Stimulated activated CD4-positive, alpha-beta T cell treated with anti-CD3 and anti-CD28 coated beads, Interleukin-15, amount 100 ng/mL, for 24 hours (primary cell): ENCODE results near the gene PTPDC1.

ENCODE experiments used
- DNase-seq: peaks from one replicate; pipeline ENCODE4 v3.0.0-alpha.2; 2020

PTPDC1 gene, protein sequence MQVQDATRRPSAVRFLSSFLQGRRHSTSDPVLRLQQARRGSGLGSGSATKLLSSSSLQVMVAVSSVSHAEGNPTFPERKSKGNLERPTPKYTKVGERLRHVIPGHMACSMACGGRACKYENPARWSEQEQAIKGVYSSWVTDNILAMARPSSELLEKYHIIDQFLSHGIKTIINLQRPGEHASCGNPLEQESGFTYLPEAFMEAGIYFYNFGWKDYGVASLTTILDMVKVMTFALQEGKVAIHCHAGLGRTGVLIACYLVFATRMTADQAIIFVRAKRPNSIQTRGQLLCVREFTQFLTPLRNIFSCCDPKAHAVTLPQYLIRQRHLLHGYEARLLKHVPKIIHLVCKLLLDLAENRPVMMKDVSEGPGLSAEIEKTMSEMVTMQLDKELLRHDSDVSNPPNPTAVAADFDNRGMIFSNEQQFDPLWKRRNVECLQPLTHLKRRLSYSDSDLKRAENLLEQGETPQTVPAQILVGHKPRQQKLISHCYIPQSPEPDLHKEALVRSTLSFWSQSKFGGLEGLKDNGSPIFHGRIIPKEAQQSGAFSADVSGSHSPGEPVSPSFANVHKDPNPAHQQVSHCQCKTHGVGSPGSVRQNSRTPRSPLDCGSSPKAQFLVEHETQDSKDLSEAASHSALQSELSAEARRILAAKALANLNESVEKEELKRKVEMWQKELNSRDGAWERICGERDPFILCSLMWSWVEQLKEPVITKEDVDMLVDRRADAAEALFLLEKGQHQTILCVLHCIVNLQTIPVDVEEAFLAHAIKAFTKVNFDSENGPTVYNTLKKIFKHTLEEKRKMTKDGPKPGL

GRCh38 chr9:94084314-94084713, at the start of gene PTPDC1:
TSS of gene PTPDC1 (plus strand) at chr9:94084464. CDS start at chr9:94084531, 67 bp downstream.
- no peak for DNase-seq

GRCh38 chr9:94034511-94034910, 49.8 kb upstream of the PTPDC1 start:
- DNase-seq: no peak

DNA sequence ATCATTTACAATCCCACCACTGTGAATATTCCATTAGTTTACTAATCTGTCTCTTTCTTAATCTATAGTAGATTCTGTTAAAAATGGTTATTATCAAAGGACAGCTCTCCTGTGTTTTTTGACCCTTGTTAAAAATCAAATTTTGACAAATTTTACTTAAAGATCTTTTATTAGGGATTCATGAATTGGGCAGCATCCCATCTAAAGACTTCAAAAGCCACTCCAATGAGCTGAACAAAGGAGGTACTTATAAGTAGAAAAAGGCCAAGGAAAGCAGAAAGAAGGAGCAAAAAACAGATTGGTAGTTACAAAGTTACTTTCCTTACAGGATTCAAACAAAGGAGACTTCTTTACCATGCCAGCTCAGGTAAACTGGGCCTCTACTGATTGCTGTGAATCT, 44.5 kb upstream of the PTPDC1 start:
- DNase-seq: no peak

DNA sequence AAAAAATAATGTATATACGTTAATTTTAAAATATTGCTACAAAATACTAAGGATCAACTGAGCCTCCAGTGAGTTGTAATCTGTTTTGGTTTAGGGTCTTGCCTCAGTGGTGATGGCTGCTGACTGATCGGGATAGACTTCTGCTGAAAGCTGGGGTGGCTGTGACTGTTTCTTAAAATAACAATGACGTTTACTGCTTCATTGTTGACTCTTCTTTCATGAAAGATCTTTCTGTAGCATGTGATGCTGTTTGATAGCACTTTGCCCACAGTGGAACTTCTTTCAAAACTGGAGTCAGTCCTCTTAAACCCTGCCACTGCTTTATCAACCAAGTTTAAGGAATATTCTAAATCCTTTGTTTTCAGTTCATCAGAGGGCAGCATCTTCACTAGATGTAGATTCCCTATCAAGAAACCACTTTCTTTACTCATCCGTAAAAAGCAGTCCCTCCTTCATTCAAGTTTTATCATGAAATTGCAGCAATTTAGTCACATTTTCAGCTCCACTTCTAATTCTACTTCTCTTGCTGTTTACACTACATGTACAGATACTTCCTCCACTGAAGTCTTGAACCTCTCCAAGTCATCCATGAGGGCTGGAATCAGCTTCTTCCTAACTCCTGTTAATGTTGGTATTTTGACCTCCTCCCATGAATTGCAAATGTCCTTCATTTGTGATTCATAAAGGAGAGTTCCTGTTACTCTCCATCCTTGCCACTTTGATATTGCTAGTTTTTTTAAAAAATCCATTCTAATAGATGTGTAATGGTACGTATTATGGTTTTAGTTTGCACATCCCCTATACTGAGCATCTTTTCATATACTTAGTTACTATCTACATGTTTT, 41.5 kb upstream of the PTPDC1 start:
- no peak for DNase-seq

GRCh38 chr9:94054716-94055115, 29.5 kb upstream of the PTPDC1 start:
- DNase-seq: no peak

DNA sequence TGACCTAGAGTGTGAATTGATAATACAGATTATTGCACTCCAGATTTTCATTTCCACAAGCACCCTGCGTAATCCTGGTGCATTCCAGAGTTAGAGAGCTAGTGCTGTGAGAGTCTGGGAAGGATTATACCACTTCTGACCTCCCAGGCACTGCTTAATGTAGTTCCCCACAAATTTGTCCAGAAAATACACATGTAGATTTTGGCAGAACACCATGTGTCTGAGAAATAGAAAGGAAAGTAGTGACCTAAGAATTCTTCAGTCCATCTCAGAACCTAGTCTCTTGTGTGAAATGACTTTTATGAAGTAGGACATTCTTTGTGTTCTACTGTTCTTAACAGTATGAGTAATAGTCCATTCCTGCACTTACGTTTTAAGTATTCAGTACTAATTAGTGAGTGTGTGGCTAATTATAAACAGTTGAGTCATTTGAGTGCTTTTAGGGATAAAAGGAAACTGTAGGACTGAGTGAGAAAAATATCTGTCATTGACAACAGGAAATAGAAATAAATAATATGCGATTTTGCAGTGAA, 27.8 kb upstream of the PTPDC1 start:
- DNase-seq: no peak

- no peak for DNase-seq
Measured at GRCh38 chr9:94057918-94058317, 26.3 kb upstream of the PTPDC1 start.

DNA sequence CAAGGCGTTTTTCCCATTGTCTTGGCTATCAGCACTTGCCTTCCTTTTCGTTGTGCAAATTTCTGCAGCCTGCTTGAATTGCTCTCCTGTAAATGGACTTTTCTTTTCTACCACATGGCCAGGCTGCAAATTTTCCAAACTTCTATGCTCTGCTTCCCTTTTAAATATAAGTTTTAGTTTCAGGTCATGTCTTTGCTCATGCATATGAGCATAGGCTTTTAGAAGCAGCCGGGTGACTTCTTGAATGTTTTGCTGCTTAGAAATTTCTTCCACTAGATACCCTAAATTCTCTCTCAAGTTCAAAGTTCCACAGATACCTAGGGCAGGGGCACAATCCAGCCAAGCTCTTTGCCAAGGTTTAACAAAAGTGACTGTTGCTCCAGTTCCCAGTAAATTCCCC, 22.4 kb upstream of the PTPDC1 start:
- DNase-seq: no peak

DNA sequence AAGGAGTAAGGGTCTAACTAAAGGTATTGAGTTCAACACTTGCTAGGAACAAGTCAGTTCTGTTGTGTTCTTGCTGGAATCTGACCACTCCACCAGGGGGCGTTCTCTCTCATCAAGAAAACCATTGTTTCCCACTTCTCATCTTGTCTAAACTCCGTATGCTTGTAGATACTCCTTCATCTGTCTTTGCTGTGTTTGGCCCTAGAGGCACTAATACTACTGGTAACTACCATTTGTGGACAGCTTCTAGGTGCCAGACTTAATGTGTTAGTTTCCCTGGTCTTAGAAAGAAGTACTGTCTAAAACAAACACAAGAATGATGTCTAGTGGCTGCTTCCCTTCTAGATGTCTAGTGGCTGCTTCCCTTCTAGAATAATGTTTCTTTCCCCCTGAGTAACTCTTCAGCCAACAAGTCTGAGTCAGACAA, 18.7 kb upstream of the PTPDC1 start:
- DNase-seq: peak; percentile 77

DNA sequence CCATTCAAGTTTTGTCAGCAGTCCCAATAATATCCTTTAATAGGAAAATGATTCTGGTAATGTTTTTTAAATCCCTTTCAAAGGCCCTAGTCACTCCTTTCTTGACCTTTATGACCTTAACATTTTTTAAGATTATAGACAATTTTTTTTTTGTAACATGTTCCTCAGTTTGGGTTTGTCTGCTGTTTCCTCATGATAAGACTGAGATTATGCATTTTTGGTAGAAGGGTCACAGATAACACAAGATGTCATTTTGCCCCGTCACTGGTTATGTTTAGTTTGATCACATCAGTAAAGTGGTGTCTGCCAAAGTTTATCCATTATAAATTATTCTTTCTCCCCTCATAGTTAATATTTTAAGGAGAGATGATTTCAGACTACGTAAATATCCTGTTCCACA, 16.0 kb upstream of the PTPDC1 start:
- no peak for DNase-seq

DNA sequence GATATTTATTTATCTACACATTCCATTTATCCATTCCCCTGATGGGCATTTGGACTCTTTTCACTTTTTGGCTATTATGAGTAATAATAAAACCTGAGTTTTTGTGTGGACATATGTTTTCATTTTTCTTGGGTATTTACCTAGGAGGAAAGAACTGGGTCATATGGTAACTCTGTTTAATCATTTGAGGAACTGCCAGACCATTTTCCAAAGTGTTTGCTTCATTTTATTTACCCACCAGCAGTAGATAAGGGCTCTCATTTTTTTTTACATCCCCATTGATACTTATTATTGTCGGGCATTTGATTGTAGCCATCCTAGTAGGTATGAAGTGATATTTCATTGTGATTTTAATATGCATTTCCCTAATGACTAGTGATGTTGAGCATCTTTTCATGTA, 7.7 kb upstream of the PTPDC1 start:
- no peak for DNase-seq

GRCh38 chr9:94078086-94078485, 6.2 kb upstream of the PTPDC1 start:
- DNase-seq: no peak

GRCh38 chr9:94079236-94079635, 5.0 kb upstream of the PTPDC1 start:
- no peak for DNase-seq

GRCh38 chr9:94080249-94080648, 4.0 kb upstream of the PTPDC1 start:
- no peak for DNase-seq

DNA sequence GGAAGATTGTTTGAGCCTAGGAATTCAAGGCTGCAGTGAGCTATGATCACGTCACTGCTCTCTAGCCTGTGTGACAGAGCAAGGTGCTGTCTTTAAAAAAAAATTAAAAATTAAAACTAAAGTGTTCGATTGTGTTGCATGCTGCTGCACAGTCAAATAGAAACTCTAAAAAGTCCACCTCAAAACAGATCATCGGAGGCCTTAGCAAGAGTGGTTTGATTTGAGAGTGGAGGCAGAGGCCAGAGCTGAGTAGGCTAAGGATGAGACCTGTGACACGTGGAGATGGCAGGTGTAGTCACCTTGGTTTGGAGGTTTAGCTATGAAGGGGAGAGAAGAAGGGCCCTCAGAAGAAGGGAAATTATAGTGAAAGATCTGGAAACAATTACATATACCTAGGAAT, 2.8 kb upstream of the PTPDC1 start:
- no peak for DNase-seq

- no peak for DNase-seq
Measured at GRCh38 chr9:94081864-94082463, 2.3 kb upstream of the PTPDC1 start.

- DNase-seq: no peak
Measured at GRCh38 chr9:94082553-94082952, 1.7 kb upstream of the PTPDC1 start.

GRCh38 chr9:94082956-94083355, 1.3 kb upstream of the PTPDC1 start:
- DNase-seq: no peak

DNA sequence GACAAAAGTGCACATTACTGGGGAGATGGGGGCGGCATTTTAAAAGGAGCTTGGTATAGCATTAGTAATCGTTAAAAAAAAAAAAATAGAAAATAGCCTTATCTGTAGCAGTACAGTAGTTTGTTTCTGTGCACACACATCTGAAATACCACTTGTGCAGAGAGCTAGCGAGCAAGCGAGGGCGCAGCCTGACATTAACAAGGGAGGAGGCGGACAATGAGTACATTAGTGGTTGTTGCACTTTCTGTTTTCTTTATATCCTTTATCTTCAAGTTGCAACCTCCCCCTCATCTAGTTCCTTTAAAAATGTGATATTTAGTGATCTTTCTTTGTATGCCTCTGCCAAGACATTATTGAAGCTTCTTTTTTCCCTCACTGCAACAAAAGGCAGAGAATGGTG, 880 bp upstream of the PTPDC1 start:
- DNase-seq: no peak

DNA sequence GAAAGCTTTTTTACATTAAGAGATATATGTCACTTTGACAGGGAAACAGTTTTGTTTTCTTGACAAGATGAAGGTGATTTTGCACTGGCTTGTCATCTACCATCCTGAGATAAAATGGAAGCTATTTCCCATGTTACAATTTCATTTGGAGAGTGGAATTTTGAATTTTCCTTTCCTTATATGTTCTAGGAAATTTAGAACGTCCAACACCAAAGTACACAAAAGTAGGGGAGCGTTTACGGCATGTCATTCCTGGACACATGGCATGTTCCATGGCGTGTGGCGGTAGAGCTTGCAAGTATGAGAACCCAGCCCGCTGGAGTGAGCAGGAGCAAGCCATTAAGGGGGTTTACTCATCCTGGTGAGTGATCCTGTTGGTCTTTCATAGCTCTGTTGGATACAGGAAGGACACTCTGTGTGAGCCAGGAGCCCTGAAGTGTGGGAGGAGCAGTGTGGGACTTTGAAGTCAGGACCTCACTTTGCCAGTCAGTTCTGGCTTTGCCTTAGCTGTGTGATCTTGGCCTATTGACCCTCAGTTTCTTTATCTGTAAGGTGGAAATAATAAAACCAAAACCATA, 887 bp downstream of the PTPDC1 start:
- no peak for DNase-seq

GRCh38 chr9:94086486-94087345, 2.5 kb downstream of the PTPDC1 start:
- no peak for DNase-seq
